Stimulated activated naive CD4-positive, alpha-beta T cell (primary cell): Measurements from ENCODE around the gene JAM3.

Experiments used
- DNase-seq, 6 experiments: peaks; one replicate each; lab custom pipeline; 2025; lab: John Stamatoyannopoulos, UW

Gene JAM3

GRCh38 chr11:134068829-134069425 lies at the start of gene JAM3:
Gene JAM3, plus strand, starts transcription at chr11:134069072. Its CDS starts 12 bp downstream, at chr11:134069084.
- DNase-seq: peak; percentile 89 to 97 (median 94)

DNA sequence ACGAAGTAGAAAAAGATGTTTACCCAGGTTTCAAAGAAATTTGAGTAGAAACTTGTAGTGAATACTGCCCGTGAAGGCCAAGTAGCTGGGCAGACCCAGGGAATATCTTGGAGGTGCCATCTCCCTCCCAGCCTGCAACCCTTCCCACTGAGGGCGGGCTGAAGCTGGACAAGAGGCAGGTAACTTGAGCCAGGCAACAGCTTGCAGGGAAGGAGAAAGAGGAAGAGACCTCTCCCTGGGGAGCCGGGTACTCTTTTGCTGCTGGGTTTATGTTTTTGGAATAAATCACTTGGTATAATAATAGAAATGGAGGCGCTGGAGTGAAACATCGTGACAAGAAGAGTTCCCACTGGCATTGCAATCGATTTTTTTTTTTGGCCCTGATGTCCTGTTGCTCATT lies 49.4 kb upstream of the JAM3 start:
- DNase-seq: no peak

DNA sequence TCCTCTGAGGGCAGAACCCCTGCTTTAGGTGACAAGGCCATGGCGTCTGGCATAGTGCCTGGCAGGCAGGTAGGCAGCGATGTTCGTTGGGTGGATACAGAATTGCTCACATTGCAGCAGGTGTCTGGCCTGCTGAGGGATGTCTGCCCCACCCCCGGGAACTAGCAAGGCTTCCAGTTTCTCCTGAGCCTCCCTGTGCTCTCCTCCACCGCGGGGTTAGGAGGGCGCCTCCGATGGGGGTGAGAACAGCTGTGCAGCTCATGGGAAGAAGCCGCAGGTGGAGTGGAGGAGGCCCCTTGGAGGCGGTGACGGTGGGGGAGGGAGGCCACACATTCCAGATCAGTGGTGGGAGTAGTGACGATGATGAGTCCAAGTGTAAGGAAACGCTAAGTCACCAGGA lies 48.3 kb upstream of the JAM3 start:
- DNase-seq: no peak

- no peak for DNase-seq
Measured at GRCh38 chr11:134021326-134021725, 47.5 kb upstream of the JAM3 start.

DNA sequence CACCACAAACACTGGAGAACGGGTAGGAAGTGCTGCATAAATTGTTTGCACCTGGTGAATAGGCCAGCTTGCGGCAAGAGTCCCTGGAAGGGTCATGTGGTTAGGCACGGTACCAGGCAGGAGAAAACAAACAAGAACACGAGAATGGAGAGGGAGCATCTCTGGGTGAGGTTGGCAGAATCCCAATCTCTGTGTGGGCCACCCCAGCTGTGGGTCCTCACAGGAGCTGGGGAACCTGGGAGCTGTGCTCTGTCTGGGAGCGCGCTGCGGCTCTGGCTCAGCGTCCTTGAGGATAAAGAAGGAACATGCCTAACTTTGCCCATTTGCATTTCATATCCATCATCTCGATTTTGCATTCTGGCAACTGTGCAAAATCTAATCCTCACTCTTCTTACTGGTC lies 46.1 kb upstream of the JAM3 start:
- DNase-seq: no peak

- no peak for DNase-seq
Measured at GRCh38 chr11:134024420-134025081, 44.3 kb upstream of the JAM3 start.

DNA sequence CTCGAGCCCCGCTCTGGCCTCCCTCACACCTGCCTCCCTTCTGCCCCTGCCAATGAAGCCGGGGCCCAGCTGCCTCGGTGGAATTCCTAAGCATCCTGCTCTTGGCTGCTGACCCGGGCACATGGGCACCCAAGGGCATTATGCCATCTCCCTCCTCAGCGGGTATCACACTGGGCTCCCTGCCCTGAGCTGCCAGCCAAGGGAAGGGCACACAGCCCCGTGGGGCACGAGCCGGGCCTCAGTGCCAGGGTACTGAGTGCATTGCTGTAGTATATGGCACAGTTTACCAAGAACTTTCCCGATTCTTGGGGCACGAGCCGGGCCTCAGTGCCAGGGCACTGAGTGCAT lies 43.8 kb upstream of the JAM3 start:
- DNase-seq: no peak

DNA sequence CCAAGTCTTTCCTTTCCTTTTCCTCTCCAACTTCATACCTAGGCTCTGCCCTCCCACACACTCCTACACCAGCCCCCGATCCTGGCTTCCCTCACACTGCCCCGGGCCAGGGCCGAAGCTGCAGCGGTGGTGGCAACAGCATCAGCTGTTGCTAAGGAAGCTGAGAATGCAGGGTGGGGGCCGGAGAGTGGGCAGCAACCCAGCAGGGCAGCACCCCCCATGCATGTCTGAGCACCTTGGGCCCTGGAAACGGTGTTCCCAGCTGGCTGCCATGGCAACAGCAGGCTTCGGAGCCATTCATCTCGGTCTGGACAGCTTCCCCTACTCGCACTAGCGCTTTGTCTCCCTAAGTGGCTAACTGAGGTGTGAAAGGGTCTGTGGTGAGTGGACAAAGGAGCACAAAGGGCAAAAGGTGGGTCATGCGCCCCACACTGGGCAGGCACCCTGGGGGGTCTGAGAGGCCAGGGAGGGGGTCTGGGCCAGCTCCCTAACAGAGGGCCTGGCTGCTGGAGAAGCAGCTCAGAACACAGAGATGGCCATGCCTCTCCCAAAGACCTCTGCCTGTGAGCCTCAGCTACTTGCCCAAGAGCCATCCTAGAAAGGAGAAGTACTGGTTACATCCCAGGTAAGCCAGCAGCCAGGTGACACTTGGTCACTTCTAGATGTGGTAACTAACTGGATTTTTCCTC lies 42.1 kb upstream of the JAM3 start:
- no peak for DNase-seq

GRCh38 chr11:134027671-134028070 lies 41.2 kb upstream of the JAM3 start:
- DNase-seq: peak in 5 of 6 experiments; percentile 36 to 51 (median 44)

DNA sequence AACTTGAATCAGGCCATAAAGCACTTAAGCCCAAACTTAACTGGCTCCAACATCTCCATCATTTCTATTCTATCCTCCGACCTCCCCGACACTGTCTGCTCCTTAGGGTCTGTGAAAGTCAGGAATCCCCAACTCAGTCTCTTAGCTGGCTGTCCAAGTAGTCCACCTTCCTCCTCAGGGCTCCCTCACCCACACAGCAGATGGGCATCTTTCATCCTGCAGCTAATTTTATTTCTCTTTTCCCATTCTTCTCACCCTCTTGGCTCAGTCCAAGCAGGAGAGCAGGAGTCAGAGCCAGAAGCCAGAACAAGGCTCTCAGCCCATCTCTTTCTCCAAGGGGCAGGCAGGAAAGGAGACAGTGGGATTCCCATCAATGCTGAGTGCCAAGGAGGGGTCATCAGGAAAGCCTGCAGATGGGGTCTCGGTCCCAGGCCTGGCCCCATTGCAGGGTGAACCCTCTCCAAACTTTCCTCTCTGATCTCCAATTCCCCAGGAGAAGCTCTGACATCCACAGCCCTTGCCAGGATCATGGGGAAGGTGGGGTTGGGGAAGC lies 40.4 kb upstream of the JAM3 start:
- DNase-seq: no peak

DNA sequence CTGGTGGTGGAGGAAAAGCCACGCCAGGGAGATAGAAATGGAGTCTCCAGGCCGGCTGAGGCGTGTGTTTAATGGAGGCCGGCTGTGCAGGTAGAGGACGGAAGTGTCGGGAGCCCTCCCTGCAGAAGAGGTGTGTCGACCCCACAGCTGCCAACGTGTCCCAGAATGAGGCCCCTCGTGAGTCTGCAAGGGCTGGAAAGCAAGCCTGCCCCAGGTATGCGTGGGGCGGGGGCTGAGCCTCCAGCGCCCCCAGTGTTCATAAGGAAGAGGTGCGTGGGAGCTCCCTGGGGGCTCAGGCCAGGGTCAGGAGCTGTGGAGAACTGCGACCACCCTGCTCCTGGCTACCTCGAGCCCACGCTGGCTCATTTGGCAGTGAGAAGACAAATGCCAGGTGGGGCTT lies 38.0 kb upstream of the JAM3 start:
- DNase-seq: no peak

- DNase-seq: no peak
Measured at GRCh38 chr11:134032043-134032442, 36.8 kb upstream of the JAM3 start.

DNA sequence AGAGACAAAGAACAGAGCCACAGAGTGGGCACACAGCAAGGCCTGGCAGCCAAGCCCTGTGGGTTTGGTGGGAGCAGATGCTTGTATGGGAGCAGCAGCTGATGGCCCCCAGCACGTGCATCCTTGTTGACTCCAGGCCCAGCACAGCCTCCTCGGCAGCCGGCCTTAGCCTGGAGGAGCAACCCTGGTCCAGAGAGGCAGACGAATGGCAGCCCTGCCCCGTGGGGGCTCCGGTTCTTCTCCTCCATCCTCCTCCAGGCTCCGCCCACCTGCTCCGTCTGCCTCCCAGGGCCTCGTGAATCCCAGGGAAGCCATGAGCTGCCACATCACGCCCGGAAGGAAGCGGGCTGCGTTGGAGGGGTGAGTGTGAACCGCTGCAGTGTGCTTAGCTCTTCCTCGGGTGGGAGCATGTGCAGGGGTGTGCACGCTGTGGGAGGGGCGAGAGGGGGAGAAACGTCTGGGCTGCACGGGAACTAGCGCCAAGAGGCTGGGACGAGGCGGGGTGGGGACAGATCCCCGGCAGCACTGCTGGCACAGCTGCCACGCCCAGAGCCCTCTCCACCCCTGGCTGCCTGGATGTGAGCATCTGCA lies 36.3 kb upstream of the JAM3 start:
- DNase-seq: peak in 1 of 6 experiments; percentile 16

GRCh38 chr11:134033276-134033675 lies 35.6 kb upstream of the JAM3 start:
- DNase-seq: no peak

GRCh38 chr11:134033696-134034491 lies 35.0 kb upstream of the JAM3 start:
- peak; percentile 35 to 64 (median 45) for DNase-seq

DNA sequence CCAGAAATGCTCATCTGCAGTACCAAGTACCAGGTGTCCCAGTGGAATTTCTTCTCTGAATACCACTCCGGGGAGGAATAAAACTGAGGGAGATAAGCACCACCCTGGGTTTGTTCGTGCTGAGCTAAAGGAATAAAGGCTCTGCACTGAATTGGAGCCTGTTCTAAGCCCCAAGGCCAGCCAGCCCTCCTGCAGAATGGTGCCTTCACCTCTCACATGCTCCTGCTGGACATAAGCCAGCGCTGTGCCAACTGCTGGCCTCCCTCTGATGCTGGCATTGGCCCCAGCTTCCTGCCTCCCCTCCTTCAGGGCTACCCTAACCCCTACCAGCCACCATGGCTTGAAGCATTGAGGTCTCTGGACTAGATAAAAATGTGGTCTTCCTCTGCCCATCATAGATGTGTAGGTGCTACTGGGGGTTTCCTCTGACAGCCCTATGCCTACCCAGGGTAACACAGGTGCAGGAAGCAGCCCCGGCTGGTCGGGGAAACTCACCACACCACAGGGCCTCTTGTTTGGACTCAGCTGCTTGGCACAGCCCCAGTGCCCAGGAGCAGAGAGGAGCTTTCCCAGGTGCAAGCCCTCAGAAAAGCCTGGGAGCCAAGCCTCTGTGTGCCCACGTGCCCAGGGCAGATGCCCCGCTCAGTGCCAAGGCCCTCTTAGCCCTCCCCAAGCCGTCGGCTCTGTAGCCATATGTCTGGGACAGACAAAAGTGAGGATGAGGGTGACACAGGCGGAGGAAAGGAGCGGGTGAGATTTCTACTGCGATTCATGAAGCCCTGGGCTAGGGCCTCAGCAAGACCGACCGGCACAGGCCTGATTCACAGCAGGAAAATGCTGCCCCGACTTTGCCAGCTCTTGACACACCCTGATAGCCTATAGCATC lies 34.1 kb upstream of the JAM3 start:
- DNase-seq: no peak

GRCh38 chr11:134036492-134037045 lies 32.3 kb upstream of the JAM3 start:
- DNase-seq: peak in 3 of 6 experiments; percentile 42 to 47 (median 43)

- peak; percentile 26 to 72 (median 50) for DNase-seq
Measured at GRCh38 chr11:134037046-134037908, 31.6 kb upstream of the JAM3 start.

GRCh38 chr11:134038897-134039470 lies 29.9 kb upstream of the JAM3 start:
- DNase-seq: no peak
